Measurements from ENCODE around the gene TIGAR. TPM values are rescaled to one million over a fixed set of nuclear protein-coding genes. Genes with fewer than 3 reads are reported as not detected.
A peak's percentile ranks its signal among the peaks of the same experiment; 100 is the strongest.

Gene TIGAR
- total RNA-seq, 2 donors from 2014 or later = 1.9 to 6.6 TPM

- no peaks in the 10 kb centered on the region for H3K4me1 ChIP-seq (replicated peaks)
- no peak for DNase-seq (ENCODE audit: low spot score)
- TF ChIP-seq, protein P1, sequence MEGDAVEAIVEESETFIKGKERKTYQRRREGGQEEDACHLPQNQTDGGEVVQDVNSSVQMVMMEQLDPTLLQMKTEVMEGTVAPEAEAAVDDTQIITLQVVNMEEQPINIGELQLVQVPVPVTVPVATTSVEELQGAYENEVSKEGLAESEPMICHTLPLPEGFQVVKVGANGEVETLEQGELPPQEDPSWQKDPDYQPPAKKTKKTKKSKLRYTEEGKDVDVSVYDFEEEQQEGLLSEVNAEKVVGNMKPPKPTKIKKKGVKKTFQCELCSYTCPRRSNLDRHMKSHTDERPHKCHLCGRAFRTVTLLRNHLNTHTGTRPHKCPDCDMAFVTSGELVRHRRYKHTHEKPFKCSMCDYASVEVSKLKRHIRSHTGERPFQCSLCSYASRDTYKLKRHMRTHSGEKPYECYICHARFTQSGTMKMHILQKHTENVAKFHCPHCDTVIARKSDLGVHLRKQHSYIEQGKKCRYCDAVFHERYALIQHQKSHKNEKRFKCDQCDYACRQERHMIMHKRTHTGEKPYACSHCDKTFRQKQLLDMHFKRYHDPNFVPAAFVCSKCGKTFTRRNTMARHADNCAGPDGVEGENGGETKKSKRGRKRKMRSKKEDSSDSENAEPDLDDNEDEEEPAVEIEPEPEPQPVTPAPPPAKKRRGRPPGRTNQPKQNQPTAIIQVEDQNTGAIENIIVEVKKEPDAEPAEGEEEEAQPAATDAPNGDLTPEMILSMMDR (IDR thresholded peaks at IDR 0.05) = no peak
- no peak for TF ChIP-seq POLR2AphosphoS5 (IDR thresholded peaks at IDR 0.05)
- WGBS = 56% methylated on average over 10 of the region's 10 CpGs
- no peaks in the 10 kb centered on the region for H3K9me3 ChIP-seq
- no peaks in the 10 kb centered on the region for H3K36me3 ChIP-seq
- H3K27me3 ChIP-seq (replicated peaks; ENCODE audit: insufficient read depth) = no peaks in the 10 kb centered on the region
- H3K4me3 ChIP-seq = no peak overlapping the region
- H3K27ac ChIP-seq = no peak overlapping the region
- intact Hi-C loops (cut with DNase I) = loop anchor here (5.0 kb wide), 4 partner anchors 172 to 392 kb away; no protein-coding TSS in a partner anchor
These were observed 41.8 kb upstream of the TIGAR start for GRCh38 chr12:4279198-4279690.

GRCh38 chr12:4280351-4281163 is 40.5 kb upstream of the TIGAR start:
- no peak for DNase-seq (ENCODE audit: low spot score)
- no peak overlapping the region for H3K4me3 ChIP-seq
- H3K27ac ChIP-seq = peak overlapping the region in 1 of 2 donors; percentile 42
- intact Hi-C loops (cut with DNase I) = no loop called here
- H3K4me1 ChIP-seq (replicated peaks) = no peaks in the 10 kb centered on the region
- peaks cover 2% of the 10 kb centered on the region for H3K27me3 ChIP-seq (replicated peaks; ENCODE audit: insufficient read depth)
- no peaks in the 10 kb centered on the region for H3K9me3 ChIP-seq
- 47% methylated on average over 15 of the region's 15 CpGs for WGBS
- H3K36me3 ChIP-seq = no peaks in the 10 kb centered on the region
- TF ChIP-seq, protein P1 (IDR thresholded peaks at IDR 0.05) = no peak
- no peak for TF ChIP-seq POLR2A (IDR thresholded peaks at IDR 0.05)
- TF ChIP-seq POLR2AphosphoS5 (IDR thresholded peaks at IDR 0.05) = no peak

- intact Hi-C loops (cut with DNase I) = no loop called here
- peak overlapping the region in 1 of 2 donors; percentile 42 for H3K27ac ChIP-seq
- DNase-seq (ENCODE audit: low spot score) = no peak
- H3K27me3 ChIP-seq (replicated peaks; ENCODE audit: insufficient read depth) = peaks cover 2% of the 10 kb centered on the region
- H3K4me3 ChIP-seq = no peak overlapping the region
- WGBS = 80% methylated on average over 16 of the region's 16 CpGs
- no peaks in the 10 kb centered on the region for H3K9me3 ChIP-seq
- no peaks in the 10 kb centered on the region for H3K4me1 ChIP-seq (replicated peaks)
- no peak for TF ChIP-seq POLR2A (IDR thresholded peaks at IDR 0.05)
- TF ChIP-seq, protein P1 (IDR thresholded peaks at IDR 0.05) = no peak
- no peak for TF ChIP-seq POLR2AphosphoS5 (IDR thresholded peaks at IDR 0.05)
- no peaks in the 10 kb centered on the region for H3K36me3 ChIP-seq
These were observed 39.8 kb upstream of the TIGAR start for GRCh38 chr12:4281173-4281654.

DNA sequence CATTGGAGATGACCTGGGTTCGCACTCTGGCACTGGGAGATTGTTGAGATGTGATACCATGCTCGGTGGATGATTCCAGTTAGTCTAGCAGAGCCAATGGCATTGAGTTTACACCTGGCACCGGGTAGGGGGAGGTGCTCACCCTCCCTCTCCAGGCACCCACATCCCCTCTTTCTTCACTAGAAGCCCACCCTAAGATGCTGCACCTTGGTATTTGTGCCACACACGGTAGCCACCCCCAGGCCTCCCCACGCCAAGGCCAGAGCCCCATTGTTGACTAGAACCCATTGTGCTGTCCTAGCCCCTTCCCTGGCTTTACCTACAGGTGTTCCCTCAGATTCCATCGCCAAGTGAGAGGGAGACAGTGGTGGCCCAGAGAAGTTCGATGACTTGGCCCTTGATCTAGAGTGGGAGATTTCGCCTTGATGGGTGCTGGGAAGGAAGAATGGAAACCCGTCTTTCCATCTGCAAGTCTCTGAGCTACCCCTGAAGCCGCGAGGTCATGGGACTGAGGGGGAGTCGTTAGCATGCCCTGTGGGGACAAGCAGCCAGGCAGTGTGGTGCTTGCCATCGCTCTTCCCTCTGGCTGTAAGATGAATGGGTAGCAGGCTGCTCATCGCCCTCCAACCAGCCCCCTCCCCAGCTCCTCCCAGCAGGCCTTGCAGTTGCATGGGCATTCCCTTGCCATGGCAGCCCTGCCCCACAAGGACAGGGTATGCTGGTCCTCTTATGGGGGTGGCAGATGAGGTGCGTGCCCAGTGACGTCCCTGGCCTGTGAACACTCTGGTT is 38.7 kb upstream of the TIGAR start:
- no peak for DNase-seq (ENCODE audit: low spot score)
- Histone ChIP-seq H3K27ac (no peak overlapping the region), H3K4me3 (no peak overlapping the region), H3K9me3 (no peaks in the 10 kb centered on the region), H3K27me3 (replicated peaks; ENCODE audit: insufficient read depth) (peaks cover 2% of the 10 kb centered on the region), H3K36me3 (no peaks in the 10 kb centered on the region), H3K4me1 (replicated peaks) (no peaks in the 10 kb centered on the region)
- TF ChIP-seq POLR2AphosphoS5 (IDR thresholded peaks at IDR 0.05) (no peak), POLR2A (IDR thresholded peaks at IDR 0.05) (no peak)
- TF ChIP-seq, protein P1 (IDR thresholded peaks at IDR 0.05) = no peak
- 89% methylated on average over 16 of the region's 16 CpGs for WGBS
- intact Hi-C loops (cut with DNase I) = no loop called here
